PFSK-1 (cell line): ENCODE results near the gene CACNA1A.

Experiments used
- POLR2AphosphoS5 ChIP-seq: IDR thresholded peaks from 2 replicates; pipeline ENCODE4 v1.6.1; 2012; ENCODE audit warnings: low read depth, mild to moderate bottlenecking, control low read depth, low read length, moderate library complexity
- REST ChIP-seq, 2 experiments: IDR thresholded peaks; 2 replicates each; pipeline versions ENCODE4 v1.6.1 to v1.8.0; 2011 to 2012; ENCODE audit warnings: low read depth in 2 of 2, low read length in 2 of 2, control low read depth in 1 of 2, inconsistent platforms in 1 of 2, mild to moderate bottlenecking in 1 of 2, moderate library complexity in 1 of 2; ENCODE audit not compliant: insufficient read depth in 1 of 2
- SIN3A ChIP-seq: IDR thresholded peaks from 2 replicates; pipeline ENCODE4 v1.6.1; 2012; ENCODE audit warnings: mild to moderate bottlenecking, low read length, moderate library complexity, borderline replicate concordance; ENCODE audit not compliant: insufficient read depth
- TAF1 ChIP-seq: IDR thresholded peaks from 2 replicates; pipeline ENCODE4 v1.6.1; 2012; ENCODE audit warnings: low read length, control low read depth, borderline replicate concordance; ENCODE audit not compliant: insufficient read depth

GRCh38 chr19:13417054-13417453 lies 89.2 kb downstream of the CACNA1A start:
- no peak for TF ChIP-seq POLR2AphosphoS5
- TF ChIP-seq TAF1: no peak
- no peak for TF ChIP-seq SIN3A
- TF ChIP-seq REST (IDR thresholded peaks at IDR 0.05; ENCODE audit: insufficient read depth in 1 of 2, low read depth in 2 of 2, low read length in 2 of 2): 0 out of 4 replicates have a peak, but pooled peaks of 1 of the 2 experiments have one; percentile 34
